NCI-H345 (cell line): ENCODE data around the gene LRP2BP.
"Not testable (repeated sequence)": the region's sequence is repeated elsewhere in the genome, so short reads cannot be mapped to it uniquely, and the experiment has no call there.

Experiments used
- DNase-seq: peaks from one replicate; lab custom pipeline; 2025; lab: John Stamatoyannopoulos, UW

LRP2BP gene

GRCh38 chr4:185361872-185362271 lies 33.9 kb downstream of the LRP2BP start:
- no peak for DNase-seq

GRCh38 chr4:185359767-185360446 lies 35.8 kb downstream of the LRP2BP start:
- DNase-seq: no peak

GRCh38 chr4:185358959-185359358 lies 36.8 kb downstream of the LRP2BP start:
- DNase-seq: no peak

- no peak for DNase-seq
These were observed 37.2 kb downstream of the LRP2BP start for GRCh38 chr4:185358514-185358913.

GRCh38 chr4:185357733-185358440 lies 37.8 kb downstream of the LRP2BP start:
- DNase-seq: no peak

- DNase-seq: no peak
These were observed 38.5 kb downstream of the LRP2BP start for GRCh38 chr4:185357211-185357610.

GRCh38 chr4:185352741-185353140 lies 43.0 kb downstream of the LRP2BP start:
- DNase-seq: no peak

- DNase-seq: no peak
These were observed 43.5 kb downstream of the LRP2BP start for GRCh38 chr4:185352202-185352601.

- DNase-seq: no peak
These were observed 44.0 kb downstream of the LRP2BP start for GRCh38 chr4:185351691-185352090.

GRCh38 chr4:185346975-185347601 lies 48.6 kb downstream of the LRP2BP start:
- no peak for DNase-seq

GRCh38 chr4:185344743-185345538 lies 50.8 kb downstream of the LRP2BP start:
- no peak for DNase-seq

- no peak for DNase-seq
These were observed 51.8 kb downstream of the LRP2BP start for GRCh38 chr4:185343726-185344581.

- no peak for DNase-seq
These were observed 53.9 kb downstream of the LRP2BP start for GRCh38 chr4:185341841-185342240.

GRCh38 chr4:185341377-185341776 lies 54.3 kb downstream of the LRP2BP start:
- no peak for DNase-seq

GRCh38 chr4:185339941-185340340 lies 55.8 kb downstream of the LRP2BP start:
- DNase-seq: no peak

- DNase-seq: no peak
These were observed 60.1 kb downstream of the LRP2BP start for GRCh38 chr4:185335579-185335978.

- no peak for DNase-seq
These were observed 61.4 kb downstream of the LRP2BP start for GRCh38 chr4:185334326-185334725.

GRCh38 chr4:185332575-185333464 lies 62.9 kb downstream of the LRP2BP start:
- DNase-seq: no peak

GRCh38 chr4:185329879-185330510 lies 65.7 kb downstream of the LRP2BP start:
- DNase-seq: not testable (repeated sequence)

GRCh38 chr4:185328586-185328985 lies 67.1 kb downstream of the LRP2BP start:
- no peak for DNase-seq
